OCI-LY7 (cell line): ENCODE results near the gene HSPA5. TPM values are rescaled to one million over a fixed set of nuclear protein-coding genes. Genes with fewer than 3 reads are reported as not detected.
"Not testable (repeated sequence)": the region's sequence is repeated elsewhere in the genome, so short reads cannot be mapped to it uniquely, and the experiment has no call there.

Experiments
- BruUV-seq: library from RNA; stranded (reverse); fragments of 400-500 nt; replicated peaks from 2 replicates; lab custom pipeline; 2021; lab: Mats Ljungman, UMichigan
- CTCF ChIA-PET: fragments of 300-600 bp; sonication (Branson Sonifier 250); formaldehyde crosslinking; loops from one replicate; lab custom pipeline; 2022; ENCODE audit warnings: antibody characterized with exemption; ENCODE audit not compliant: unreplicated experiment; lab: Charles Lee
- POLR2A ChIA-PET: fragments of 300-600 bp; sonication (Branson Sonifier 250); formaldehyde crosslinking; loops from one replicate; lab custom pipeline; 2022; ENCODE audit warnings: antibody characterized with exemption; lab: Charles Lee
- DNase-seq: peaks from one replicate; pipeline ENCODE4 v3.0.0-alpha.2; 2015; ENCODE audit warnings: low spot score
- H2AFZ ChIP-seq: fragments of 200-600 bp; sonication (generic), shearing (Covaris generic); 2 replicates; pipeline ENCODE4 v1.6.1; 2014; ENCODE audit warnings: mild to moderate bottlenecking, antibody characterized with exemption, low read length, moderate library complexity
- H3K27ac ChIP-seq: fragments of 200-600 bp; sonication (generic); 2 replicates; pipeline ENCODE4 v1.5.1; 2014; ENCODE audit warnings: mixed run types, low read depth, mild to moderate bottlenecking, moderate library complexity, low read length, inconsistent platforms; ENCODE audit not compliant: poor library complexity, severe bottlenecking
- H3K36me3 ChIP-seq: fragments of 200-600 bp; sonication (generic); 2 replicates; pipeline ENCODE4 v1.6.1; 2014; ENCODE audit warnings: mild to moderate bottlenecking, antibody characterized with exemption, low read length, moderate library complexity, mixed read lengths; ENCODE audit not compliant: insufficient read depth
- H3K4me1 ChIP-seq: fragments of 200-600 bp; sonication (generic); 2 replicates; pipeline ENCODE4 v1.5.1; 2014; ENCODE audit warnings: mild to moderate bottlenecking, low read length; ENCODE audit not compliant: insufficient read depth, poor library complexity, severe bottlenecking
- H3K4me2 ChIP-seq: fragments of 200-600 bp; sonication (generic); 2 replicates; pipeline ENCODE4 v1.6.1; 2014; ENCODE audit warnings: mild to moderate bottlenecking, low read length
- H3K4me3 ChIP-seq: fragments of 200-600 bp; sonication (generic); 2 replicates; pipeline ENCODE4 v1.5.1; 2014; ENCODE audit warnings: mild to moderate bottlenecking, low read depth, low read length; ENCODE audit not compliant: poor library complexity, severe bottlenecking
- H3K79me2 ChIP-seq: fragments of 200-600 bp; sonication (generic); 2 replicates; pipeline ENCODE4 v1.6.1; 2016; ENCODE audit warnings: low read depth, mild to moderate bottlenecking, low read length, moderate library complexity, mixed read lengths; ENCODE audit not compliant: insufficient read depth
- H3K9me2 ChIP-seq: fragments of 200-600 bp; sonication (generic); 2 replicates; pipeline ENCODE4 v1.6.1; 2016; ENCODE audit warnings: mild to moderate bottlenecking, low read length, mixed read lengths; ENCODE audit not compliant: insufficient read depth
- H3K9me3 ChIP-seq: fragments of 200-600 bp; sonication (generic); 2 replicates; pipeline ENCODE4 v1.6.1; 2014; ENCODE audit warnings: mild to moderate bottlenecking, mixed run types, low read length, mixed read lengths
- H4K20me1 ChIP-seq: fragments of 200-600 bp; sonication (generic); 2 replicates; pipeline ENCODE4 v1.6.1; 2014; ENCODE audit warnings: mild to moderate bottlenecking, antibody characterized with exemption, low read length, moderate library complexity, mixed read lengths; ENCODE audit not compliant: insufficient read depth
- CTCF ChIP-seq: fragments of 200-600 bp; sonication (generic); conservative IDR thresholded peaks from 2 replicates; pipeline ENCODE4 v1.5.1; 2014; ENCODE audit warnings: mild to moderate bottlenecking, antibody characterized with exemption, low read length, moderate library complexity, mixed read lengths
- EZH2phosphoT487 ChIP-seq: fragments of 200-600 bp; sonication (generic); IDR thresholded peaks from 2 replicates; pipeline ENCODE4 v1.6.1; 2018; ENCODE audit warnings: low read depth, borderline replicate concordance, mild to moderate bottlenecking, mixed run types, antibody characterized with exemption, low read length, moderate library complexity, mixed read lengths
- intact Hi-C: fragments of 100-400 bp; cut with micrococcal nuclease; formaldehyde crosslinking; loops from one replicate; pipeline ENCODE4 v1.10.0; 2022; ENCODE audit not compliant: unreplicated experiment
- total RNA-seq, 2 experiments: library from RNA; depleted of rRNA in 1 of 2; stranded (reverse); fragments of >200 nt in 1 of 2; shearing (Covaris generic) in 1 of 2; gene quantifications; 2 replicates each; pipeline ENCODE4 v1.2.3, GENCODE V29; 2014 to 2022

HSPA5 gene
- total RNA-seq, 2 experiments from 2014 or later, result 52.1 to 150 TPM

- TF ChIP-seq EZH2phosphoT487 (no peak), CTCF (peak; percentile 52; the same call in 1 of the 2 replicates)
- H3K4me2 ChIP-seq, result no peak overlapping the region
- no peak overlapping the region for H2AFZ ChIP-seq
- no peak for DNase-seq
- H3K4me3 ChIP-seq, result no peak overlapping the region
- BruUV-seq, result no TSS peak
- ChIA-PET POLR2A (interaction anchor here (0.5 to 2.2 kb wide), 6 partner anchors 9 to 424 kb away, joined by 3 to 15 read pairs (median 3); partner anchors contain the start of gene HSPA5), CTCF (no interaction called here)
- peaks cover 14% of the 10 kb centered on the region for H3K4me1 ChIP-seq
- no peak overlapping the region for H3K27ac ChIP-seq
- peaks cover 42% of the 10 kb centered on the region for H3K36me3 ChIP-seq
- no peaks in the 10 kb centered on the region for H4K20me1 ChIP-seq
- H3K9me3 ChIP-seq, result no peaks in the 10 kb centered on the region
- peaks cover 9% of the 10 kb centered on the region for H3K79me2 ChIP-seq
- H3K9me2 ChIP-seq, result no peaks in the 10 kb centered on the region
- intact Hi-C loops, result no loop called here
These were observed 38.1 kb downstream of the HSPA5 start for GRCh38 chr9:125202846-125203618.

GRCh38 chr9:125200216-125201047, 40.7 kb downstream of the HSPA5 start, which contains the start of gene RABEPK:
TSS of gene RABEPK (plus strand) at chr9:125200542. CDS start at chr9:125203014, 2,472 bp downstream.
- Histone ChIP-seq H3K4me2 (peak within 1 kb of the TSS; percentile 83), H3K4me1 (peaks cover 26% of the 10 kb centered on the region), H3K9me3 (no peaks in the 10 kb centered on the region), H3K27ac (peak within 1 kb of the TSS; percentile 81), H3K9me2 (no peaks in the 10 kb centered on the region), H3K36me3 (peaks cover 22% of the 10 kb centered on the region), H4K20me1 (no peaks in the 10 kb centered on the region), H2AFZ (peak within 1 kb of the TSS; percentile 55), H3K4me3 (peak within 1 kb of the TSS; percentile 98), H3K79me2 (peaks cover 9% of the 10 kb centered on the region)
- peak; percentile 93 for DNase-seq
- intact Hi-C loops, result no loop called here
- POLR2A ChIA-PET, result interaction anchor here (0.5 to 2.2 kb wide), 6 partner anchors 10 to 1317 kb away, joined by 3 to 15 read pairs (median 4); partner anchors contain the start of genes HSPA5 and SCAI
- CTCF ChIA-PET, result interaction anchor here (0.5 kb wide), 1 partner anchor 10 kb away, joined by 4 read pairs; no protein-coding TSS in a partner anchor
- TSS peak; percentile 86 for BruUV-seq
- TF ChIP-seq CTCF (no peak; the same call in 1 of the 2 replicates), EZH2phosphoT487 (no peak)

- CTCF ChIA-PET, H3K9me3 ChIP-seq, BruUV-seq, intact Hi-C loops, H3K36me3 ChIP-seq, H4K20me1 ChIP-seq, H3K9me2 ChIP-seq, H3K79me2 ChIP-seq, DNase-seq: not testable (repeated sequence)
- Histone ChIP-seq H3K4me2 (peak overlapping the region; percentile 88), H3K27ac (peak overlapping the region; percentile 68), H3K4me3 (peak overlapping the region; percentile 56), H3K4me1 (peaks cover 54% of the 10 kb centered on the region), H2AFZ (peak overlapping the region; percentile 65; the same call in 1 of the 2 replicates)
- POLR2A ChIA-PET, result interaction anchor here (1.4 to 2.3 kb wide), 2 partner anchors 9 to 46 kb away, joined by 4 to 12 read pairs; partner anchors contain the start of gene HSPA5
These were observed 45.6 kb downstream of the HSPA5 start for GRCh38 chr9:125195591-125195990.

- H3K36me3 ChIP-seq, H3K9me2 ChIP-seq, CTCF ChIA-PET, H3K9me3 ChIP-seq, intact Hi-C loops, BruUV-seq, DNase-seq, H4K20me1 ChIP-seq: not testable (repeated sequence)
- H3K4me1 ChIP-seq, result peaks cover 55% of the 10 kb centered on the region
- H3K4me2 ChIP-seq, result peak overlapping the region; percentile 88
- H2AFZ ChIP-seq, result peak overlapping the region; percentile 65; the same call in 1 of the 2 replicates
- H3K27ac ChIP-seq, result peak overlapping the region; percentile 68
- POLR2A ChIA-PET, result interaction anchor here (0.6 to 2.3 kb wide), 5 partner anchors 10 to 332 kb away, joined by 3 to 12 read pairs (median 4); partner anchors contain the start of gene HSPA5
- peaks cover 16% of the 10 kb centered on the region; the same call in 1 of the 2 replicates for H3K79me2 ChIP-seq
- H3K4me3 ChIP-seq, result peak overlapping the region; percentile 40
These were observed 46.7 kb downstream of the HSPA5 start for GRCh38 chr9:125194466-125194865.
